Measurements from ENCODE around the gene NEDD9.

GRCh38 chr6:11139051-11139960, 93.2 kb downstream of the NEDD9 start:
- TF ChIP-seq ZC3H10 (CRISPR knock-in tag; IDR thresholded peaks at IDR 0.05) (no peak), BACH2 (CRISPR knock-in tag; IDR thresholded peaks at IDR 0.05; ENCODE audit: borderline replicate concordance) (no peak), ZFP30 (CRISPR knock-in tag; IDR thresholded peaks at IDR 0.05) (no peak), SNAI2 (CRISPR knock-in tag; IDR thresholded peaks at IDR 0.05) (no peak), CSRNP3 (CRISPR knock-in tag; IDR thresholded peaks at IDR 0.05) (no peak), RARB (CRISPR knock-in tag; IDR thresholded peaks at IDR 0.05) (no peak), ISL1 (CRISPR knock-in tag; IDR thresholded peaks at IDR 0.05) (no peak), ZFP3 (CRISPR knock-in tag; IDR thresholded peaks at IDR 0.05) (no peak), ZNF70 (CRISPR knock-in tag; IDR thresholded peaks at IDR 0.05) (no peak), GLIS3 (CRISPR knock-in tag; IDR thresholded peaks at IDR 0.05) (no peak), ZNF565 (CRISPR knock-in tag; conservative IDR thresholded peaks at IDR 0.05; ENCODE audit: low read depth) (no peak)
- TF ChIP-seq, protein P1, sequence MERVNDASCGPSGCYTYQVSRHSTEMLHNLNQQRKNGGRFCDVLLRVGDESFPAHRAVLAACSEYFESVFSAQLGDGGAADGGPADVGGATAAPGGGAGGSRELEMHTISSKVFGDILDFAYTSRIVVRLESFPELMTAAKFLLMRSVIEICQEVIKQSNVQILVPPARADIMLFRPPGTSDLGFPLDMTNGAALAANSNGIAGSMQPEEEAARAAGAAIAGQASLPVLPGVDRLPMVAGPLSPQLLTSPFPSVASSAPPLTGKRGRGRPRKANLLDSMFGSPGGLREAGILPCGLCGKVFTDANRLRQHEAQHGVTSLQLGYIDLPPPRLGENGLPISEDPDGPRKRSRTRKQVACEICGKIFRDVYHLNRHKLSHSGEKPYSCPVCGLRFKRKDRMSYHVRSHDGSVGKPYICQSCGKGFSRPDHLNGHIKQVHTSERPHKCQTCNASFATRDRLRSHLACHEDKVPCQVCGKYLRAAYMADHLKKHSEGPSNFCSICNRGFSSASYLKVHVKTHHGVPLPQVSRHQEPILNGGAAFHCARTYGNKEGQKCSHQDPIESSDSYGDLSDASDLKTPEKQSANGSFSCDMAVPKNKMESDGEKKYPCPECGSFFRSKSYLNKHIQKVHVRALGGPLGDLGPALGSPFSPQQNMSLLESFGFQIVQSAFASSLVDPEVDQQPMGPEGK (CRISPR knock-in tag; IDR thresholded peaks at IDR 0.05; ENCODE audit: borderline replicate concordance), result no peak
- TF ChIP-seq, protein P2, sequence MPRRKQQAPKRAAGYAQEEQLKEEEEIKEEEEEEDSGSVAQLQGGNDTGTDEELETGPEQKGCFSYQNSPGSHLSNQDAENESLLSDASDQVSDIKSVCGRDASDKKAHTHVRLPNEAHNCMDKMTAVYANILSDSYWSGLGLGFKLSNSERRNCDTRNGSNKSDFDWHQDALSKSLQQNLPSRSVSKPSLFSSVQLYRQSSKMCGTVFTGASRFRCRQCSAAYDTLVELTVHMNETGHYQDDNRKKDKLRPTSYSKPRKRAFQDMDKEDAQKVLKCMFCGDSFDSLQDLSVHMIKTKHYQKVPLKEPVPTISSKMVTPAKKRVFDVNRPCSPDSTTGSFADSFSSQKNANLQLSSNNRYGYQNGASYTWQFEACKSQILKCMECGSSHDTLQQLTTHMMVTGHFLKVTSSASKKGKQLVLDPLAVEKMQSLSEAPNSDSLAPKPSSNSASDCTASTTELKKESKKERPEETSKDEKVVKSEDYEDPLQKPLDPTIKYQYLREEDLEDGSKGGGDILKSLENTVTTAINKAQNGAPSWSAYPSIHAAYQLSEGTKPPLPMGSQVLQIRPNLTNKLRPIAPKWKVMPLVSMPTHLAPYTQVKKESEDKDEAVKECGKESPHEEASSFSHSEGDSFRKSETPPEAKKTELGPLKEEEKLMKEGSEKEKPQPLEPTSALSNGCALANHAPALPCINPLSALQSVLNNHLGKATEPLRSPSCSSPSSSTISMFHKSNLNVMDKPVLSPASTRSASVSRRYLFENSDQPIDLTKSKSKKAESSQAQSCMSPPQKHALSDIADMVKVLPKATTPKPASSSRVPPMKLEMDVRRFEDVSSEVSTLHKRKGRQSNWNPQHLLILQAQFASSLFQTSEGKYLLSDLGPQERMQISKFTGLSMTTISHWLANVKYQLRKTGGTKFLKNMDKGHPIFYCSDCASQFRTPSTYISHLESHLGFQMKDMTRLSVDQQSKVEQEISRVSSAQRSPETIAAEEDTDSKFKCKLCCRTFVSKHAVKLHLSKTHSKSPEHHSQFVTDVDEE (CRISPR knock-in tag; IDR thresholded peaks at IDR 0.05), result no peak

All from SK-N-SH treated with all-trans-retinoic acid at 6 μM for 48 hours (cell line).